Measurements from ENCODE around the gene APEX1. TPM values are rescaled to one million over a fixed set of nuclear protein-coding genes. Genes with fewer than 3 reads are reported as not detected.

Gene APEX1
- total RNA-seq: 100 to 1,000 TPM; 135 to 142 TPM

DNA sequence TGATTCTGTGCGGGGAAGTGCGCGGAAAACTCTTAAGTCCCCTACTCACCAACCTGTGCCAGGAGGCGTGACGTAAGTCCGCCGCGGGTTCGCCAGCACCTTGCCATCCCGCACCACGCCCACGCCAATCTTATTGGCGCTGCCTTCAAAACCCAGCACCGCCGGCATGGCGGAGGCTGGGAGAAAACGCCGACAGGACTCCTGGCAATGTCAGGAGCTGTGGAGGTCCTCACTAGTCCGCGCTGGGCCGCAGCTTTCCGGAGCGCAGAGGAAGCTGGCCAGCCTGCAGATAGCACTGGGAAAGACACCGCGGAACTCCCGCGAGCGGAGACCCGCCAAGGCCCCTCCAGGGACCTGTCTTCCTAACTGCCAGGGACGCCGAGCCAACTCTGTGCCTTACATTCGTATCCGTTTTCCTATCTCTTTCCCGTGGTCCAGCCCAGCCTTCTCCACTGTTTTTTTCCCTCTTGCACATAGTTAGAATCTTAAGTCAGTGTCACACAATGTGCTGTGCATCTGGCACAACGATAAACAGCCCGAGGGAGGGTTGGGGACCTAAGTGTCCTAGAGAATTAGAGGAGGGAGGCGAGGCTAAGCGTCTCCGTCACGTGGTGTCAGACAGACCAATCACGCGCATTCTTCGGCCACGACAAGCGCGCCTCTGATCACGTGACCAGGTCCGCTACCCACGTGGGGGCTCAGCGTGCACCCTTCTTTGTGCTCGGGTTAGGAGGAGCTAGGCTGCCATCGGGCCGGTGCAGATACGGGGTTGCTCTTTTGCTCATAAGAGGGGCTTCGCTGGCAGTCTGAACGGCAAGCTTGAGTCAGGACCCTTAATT is at the start of gene APEX1, which contains the start of gene OSGEP:
Gene APEX1, plus strand, starts transcription at position 711 of the 839 bp plus-strand sequence. CDS start 420 bp downstream, outside the sequence.
Gene OSGEP, minus strand, starts transcription at position 297 of the 839 bp plus-strand sequence. Its CDS starts 129 bp downstream, at position 168.
- Mint-ChIP-seq H3K27me3 (ENCODE audit: low read depth) (no peaks in the 10 kb centered on the region), H3K36me3 (ENCODE audit: low read depth) (peaks cover 31% of the 10 kb centered on the region), H3K4me1 (ENCODE audit: low read depth) (peaks cover 24% of the 10 kb centered on the region), H3K4me3 (peak within 1 kb of the TSS; percentile 36), H3K27ac (no peak within 1 kb of the TSS), H3K9me3 (ENCODE audit: insufficient read depth) (no peaks in the 10 kb centered on the region)
- DNase-seq: peak; percentile 99
- ChIA-PET POLR2A (interaction anchor here (0.6 to 3.6 kb wide), 13 partner anchors 9 to 983 kb away, joined by 3 to 32 read pairs (median 5); partner anchors contain the start of genes CCNB1IP1, PARP2, PNP and TEP1), CTCF (interaction anchor here (1.2 to 3.0 kb wide), 8 partner anchors 9 to 159 kb away, joined by 3 to 30 read pairs (median 6); no protein-coding TSS in a partner anchor)
- peak; percentile 90 for ATAC-seq

DNA sequence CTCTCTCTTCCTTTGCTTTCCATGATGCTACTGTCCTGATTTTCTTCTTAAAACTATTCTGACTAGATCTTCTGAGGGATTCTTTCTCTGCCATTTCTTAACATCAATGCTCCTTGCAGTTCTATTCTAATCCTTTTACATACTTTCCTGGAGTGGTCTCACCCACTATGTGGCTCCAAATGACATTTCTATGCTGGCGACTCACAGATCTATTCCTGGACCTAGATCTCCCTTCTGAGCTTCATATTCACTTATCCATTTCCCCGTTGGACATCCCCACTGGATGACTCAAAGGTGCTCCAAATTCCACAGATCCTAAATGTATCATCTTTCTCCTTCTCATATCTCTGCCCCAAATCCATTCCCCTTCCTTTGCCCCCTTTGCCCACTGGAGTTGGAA is 45.8 kb upstream of the APEX1 start:
- Mint-ChIP-seq H3K9me3 (ENCODE audit: insufficient read depth) (no peaks in the 10 kb centered on the region), H3K4me1 (ENCODE audit: low read depth) (peaks cover 37% of the 10 kb centered on the region), H3K4me3 (no peak overlapping the region), H3K27ac (no peak overlapping the region), H3K36me3 (ENCODE audit: low read depth) (peaks cover 39% of the 10 kb centered on the region), H3K27me3 (ENCODE audit: low read depth) (no peaks in the 10 kb centered on the region)
- ChIA-PET CTCF (no interaction called here), POLR2A (no interaction called here)
- DNase-seq (no peak), ATAC-seq (no peak)

DNA sequence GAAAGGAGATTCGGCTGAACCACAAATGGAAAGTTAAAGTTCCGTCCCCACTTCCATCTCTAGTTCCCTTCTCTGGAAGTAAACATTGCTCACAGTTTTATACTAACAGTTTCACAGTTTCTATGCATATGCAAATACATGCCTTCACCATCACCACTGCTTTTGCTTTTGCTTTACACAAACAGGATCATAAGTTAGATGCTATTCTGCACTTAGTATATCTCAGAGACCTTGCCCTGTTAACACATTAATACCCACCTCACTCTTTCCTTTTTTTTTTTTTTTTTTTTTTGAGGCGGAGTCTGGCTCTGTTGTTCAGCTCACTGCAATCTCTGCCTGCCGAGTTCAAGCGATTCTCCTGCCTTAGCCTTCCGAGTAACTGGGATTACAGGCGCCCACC is 42.6 kb upstream of the APEX1 start:
- CTCF ChIA-PET: interaction anchor here (0.7 to 4.3 kb wide), 5 partner anchors 49 to 200 kb away, joined by 3 to 53 read pairs (median 18); partner anchors contain the start of genes PARP2 and PIP4P1
- Mint-ChIP-seq H3K4me1 (ENCODE audit: low read depth) (peaks cover 41% of the 10 kb centered on the region), H3K27me3 (ENCODE audit: low read depth) (no peaks in the 10 kb centered on the region), H3K4me3 (peak overlapping the region; percentile 94), H3K27ac (peak overlapping the region; percentile 95), H3K36me3 (ENCODE audit: low read depth) (peaks cover 11% of the 10 kb centered on the region), H3K9me3 (ENCODE audit: insufficient read depth) (no peaks in the 10 kb centered on the region)
- POLR2A ChIA-PET: interaction anchor here (0.6 to 3.9 kb wide), 4 partner anchors 16 to 112 kb away, joined by 3 to 29 read pairs (median 13); partner anchors contain the start of genes APEX1 and OSGEP
- DNase-seq (no peak), ATAC-seq (peak; percentile 8)

DNA sequence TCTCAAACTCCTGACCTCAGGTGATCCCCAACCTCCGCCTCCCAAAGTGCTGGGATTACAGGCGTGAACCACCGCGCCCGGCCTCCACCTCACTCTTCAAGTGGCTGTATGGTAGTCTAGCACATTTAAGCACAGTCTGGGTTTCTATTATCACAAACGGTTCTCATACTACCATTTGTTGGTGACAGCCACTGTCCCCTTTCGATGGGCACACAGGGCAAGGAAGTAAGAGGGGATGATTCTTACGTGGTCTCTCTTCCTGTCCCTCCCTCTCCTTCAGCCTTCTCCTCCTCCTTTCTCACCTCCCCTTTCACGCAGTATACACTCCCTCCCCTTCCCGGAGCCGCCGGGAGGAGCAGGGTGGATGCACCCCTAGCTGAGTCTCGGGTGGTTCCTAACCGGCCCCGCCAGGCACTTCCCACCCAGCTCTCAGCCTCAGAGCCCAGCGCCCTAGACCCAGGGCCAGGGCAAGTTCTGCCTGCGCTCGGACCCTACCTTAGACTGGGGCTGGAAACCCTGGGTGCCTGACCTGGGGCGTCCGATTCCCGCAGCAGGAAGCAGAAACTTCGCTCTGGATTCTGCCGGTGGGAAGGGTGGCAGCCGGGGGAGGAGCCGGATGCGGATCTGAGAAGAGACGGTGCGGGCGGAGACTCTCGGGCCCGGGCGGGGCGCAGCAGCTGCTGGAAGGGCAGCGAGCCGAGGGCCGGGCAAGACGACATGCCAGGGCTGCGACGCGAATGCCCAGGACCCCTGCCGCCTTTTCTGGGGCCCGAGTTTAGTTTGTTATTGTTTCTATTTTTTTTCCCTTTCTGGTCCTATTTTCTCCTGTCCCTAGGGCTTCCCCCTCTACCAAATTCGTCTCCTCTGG is 41.9 kb upstream of the APEX1 start, which contains the start of gene TEP1:
Gene TEP1, minus strand, starts transcription at position 626 of the 868 bp plus-strand sequence. CDS start 5,062 bp downstream, outside the sequence.
- POLR2A ChIA-PET: interaction anchor here (1.0 to 3.9 kb wide), 8 partner anchors 15 to 268 kb away, joined by 3 to 29 read pairs (median 4); partner anchors contain the start of genes APEX1, OSGEP, PARP2 and PIP4P1
- H3K27me3 Mint-ChIP-seq (ENCODE audit: low read depth): no peaks in the 10 kb centered on the region
- peaks cover 4% of the 10 kb centered on the region for H3K36me3 Mint-ChIP-seq (ENCODE audit: low read depth)
- H3K4me1 Mint-ChIP-seq (ENCODE audit: low read depth): peaks cover 42% of the 10 kb centered on the region
- peak within 1 kb of the TSS; percentile 95 for H3K27ac Mint-ChIP-seq
- DNase-seq (peak; percentile 82), ATAC-seq (peak; percentile 92)
- peak within 1 kb of the TSS; percentile 94 for H3K4me3 Mint-ChIP-seq
- no peaks in the 10 kb centered on the region for H3K9me3 Mint-ChIP-seq (ENCODE audit: insufficient read depth)
- CTCF ChIA-PET: interaction anchor here (0.7 to 4.3 kb wide), 13 partner anchors 11 to 268 kb away, joined by 3 to 59 read pairs (median 17); partner anchors contain the start of genes PARP2, PIP4P1 and PNP

DNA sequence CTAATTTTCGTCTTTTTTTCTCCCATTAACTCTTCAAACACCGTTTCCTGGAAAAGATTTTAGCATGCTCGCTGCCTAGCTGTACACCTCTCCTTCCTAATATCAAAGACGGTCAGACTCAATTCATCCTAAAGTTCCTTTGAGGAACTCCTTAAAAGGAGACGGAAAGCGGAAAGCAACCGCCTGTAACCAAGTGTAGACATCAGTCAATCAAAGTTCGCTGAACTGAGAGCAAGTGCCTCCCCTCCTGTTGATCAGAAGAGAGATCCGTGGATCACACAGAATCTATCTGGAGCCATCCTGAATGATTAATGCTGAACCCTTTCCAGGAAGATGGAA is 41.3 kb upstream of the APEX1 start:
- peak; percentile 51 for DNase-seq
- H3K4me1 Mint-ChIP-seq (ENCODE audit: low read depth): peaks cover 42% of the 10 kb centered on the region

DNA sequence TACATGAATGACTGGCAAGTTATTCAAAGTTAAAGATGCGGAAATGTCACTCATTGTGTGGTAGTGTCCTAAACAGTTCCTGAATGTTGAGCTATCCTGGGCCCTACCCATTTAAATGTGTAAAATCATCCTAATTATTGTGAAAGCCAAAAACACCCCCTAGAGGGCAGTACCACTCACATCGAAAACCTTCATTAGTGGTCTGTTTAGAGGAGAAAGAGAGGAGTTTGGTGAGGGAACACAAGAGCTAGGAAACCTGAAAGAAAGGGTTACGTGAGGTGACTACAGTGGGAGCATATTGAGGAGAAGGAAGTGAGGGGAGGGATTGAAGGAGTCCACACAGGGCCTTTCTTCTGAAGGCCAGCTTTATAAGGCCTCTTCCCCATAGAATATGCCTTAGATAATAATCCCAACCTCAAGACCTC is 39.2 kb upstream of the APEX1 start:
- POLR2A ChIA-PET: interaction anchor here (0.6 to 3.9 kb wide), 7 partner anchors 9 to 110 kb away, joined by 3 to 29 read pairs (median 4); partner anchors contain the start of genes APEX1, OSGEP and TTC5
- Mint-ChIP-seq H3K36me3 (ENCODE audit: low read depth) (no peaks in the 10 kb centered on the region), H3K4me1 (ENCODE audit: low read depth) (peaks cover 37% of the 10 kb centered on the region), H3K4me3 (no peak overlapping the region), H3K9me3 (ENCODE audit: insufficient read depth) (no peaks in the 10 kb centered on the region), H3K27ac (peak overlapping the region; percentile 40), H3K27me3 (ENCODE audit: low read depth) (no peaks in the 10 kb centered on the region)
- peak; percentile 52 for ATAC-seq
- CTCF ChIA-PET: interaction anchor here (0.6 to 4.3 kb wide), 40 partner anchors 9 to 207 kb away, joined by 3 to 59 read pairs (median 5); partner anchors contain the start of genes APEX1, CCNB1IP1, KLHL33 and OSGEP
- DNase-seq: peak; percentile 69

More for the DNA sequence above, 41.3 kb upstream of the APEX1 start:
- POLR2A ChIA-PET: interaction anchor here (1.0 to 3.9 kb wide), 8 partner anchors 8 to 267 kb away, joined by 3 to 29 read pairs (median 4); partner anchors contain the start of genes APEX1, OSGEP, PARP2 and PIP4P1
- Mint-ChIP-seq H3K4me3 (peak overlapping the region; percentile 94), H3K27ac (peak overlapping the region; percentile 95), H3K27me3 (ENCODE audit: low read depth) (no peaks in the 10 kb centered on the region), H3K9me3 (ENCODE audit: insufficient read depth) (no peaks in the 10 kb centered on the region), H3K36me3 (ENCODE audit: low read depth) (no peaks in the 10 kb centered on the region)
- peak; percentile 53 for ATAC-seq
- CTCF ChIA-PET: interaction anchor here (0.7 to 4.3 kb wide), 12 partner anchors 11 to 268 kb away, joined by 3 to 59 read pairs (median 18); partner anchors contain the start of genes CCNB1IP1, PARP2, PIP4P1 and PNP

DNA sequence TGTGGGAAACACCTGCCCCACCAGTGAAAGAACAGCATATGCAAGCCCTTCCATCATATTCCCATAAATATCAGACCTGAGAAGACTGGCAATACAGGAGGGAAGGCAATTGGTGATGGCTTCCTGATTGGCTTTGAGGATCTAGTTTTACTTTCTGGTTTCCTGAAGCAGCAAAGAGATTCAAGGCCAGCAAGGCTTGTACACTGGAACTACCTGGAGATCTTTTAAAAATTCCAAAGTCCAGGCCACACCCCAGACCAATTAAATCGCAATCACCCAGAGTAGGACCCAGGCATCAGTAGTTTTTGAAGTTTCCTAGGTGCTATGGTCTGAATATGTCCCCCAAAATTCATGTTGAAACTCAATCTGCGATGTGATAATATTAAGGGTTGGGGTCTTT is 38.8 kb upstream of the APEX1 start:
- H3K27me3 Mint-ChIP-seq (ENCODE audit: low read depth): no peaks in the 10 kb centered on the region
- ChIA-PET POLR2A (interaction anchor here (0.6 to 3.9 kb wide), 7 partner anchors 8 to 110 kb away, joined by 3 to 29 read pairs (median 4); partner anchors contain the start of genes APEX1, OSGEP and TTC5), CTCF (interaction anchor here (0.6 to 4.3 kb wide), 34 partner anchors 8 to 197 kb away, joined by 3 to 59 read pairs (median 6); partner anchors contain the start of genes APEX1, KLHL33, OSGEP and PARP2)
- H3K36me3 Mint-ChIP-seq (ENCODE audit: low read depth): no peaks in the 10 kb centered on the region
- DNase-seq (no peak), ATAC-seq (no peak)
- H3K4me3 Mint-ChIP-seq: no peak overlapping the region
- peak overlapping the region; percentile 40 for H3K27ac Mint-ChIP-seq
- H3K4me1 Mint-ChIP-seq (ENCODE audit: low read depth): peaks cover 34% of the 10 kb centered on the region
- no peaks in the 10 kb centered on the region for H3K9me3 Mint-ChIP-seq (ENCODE audit: insufficient read depth)

DNA sequence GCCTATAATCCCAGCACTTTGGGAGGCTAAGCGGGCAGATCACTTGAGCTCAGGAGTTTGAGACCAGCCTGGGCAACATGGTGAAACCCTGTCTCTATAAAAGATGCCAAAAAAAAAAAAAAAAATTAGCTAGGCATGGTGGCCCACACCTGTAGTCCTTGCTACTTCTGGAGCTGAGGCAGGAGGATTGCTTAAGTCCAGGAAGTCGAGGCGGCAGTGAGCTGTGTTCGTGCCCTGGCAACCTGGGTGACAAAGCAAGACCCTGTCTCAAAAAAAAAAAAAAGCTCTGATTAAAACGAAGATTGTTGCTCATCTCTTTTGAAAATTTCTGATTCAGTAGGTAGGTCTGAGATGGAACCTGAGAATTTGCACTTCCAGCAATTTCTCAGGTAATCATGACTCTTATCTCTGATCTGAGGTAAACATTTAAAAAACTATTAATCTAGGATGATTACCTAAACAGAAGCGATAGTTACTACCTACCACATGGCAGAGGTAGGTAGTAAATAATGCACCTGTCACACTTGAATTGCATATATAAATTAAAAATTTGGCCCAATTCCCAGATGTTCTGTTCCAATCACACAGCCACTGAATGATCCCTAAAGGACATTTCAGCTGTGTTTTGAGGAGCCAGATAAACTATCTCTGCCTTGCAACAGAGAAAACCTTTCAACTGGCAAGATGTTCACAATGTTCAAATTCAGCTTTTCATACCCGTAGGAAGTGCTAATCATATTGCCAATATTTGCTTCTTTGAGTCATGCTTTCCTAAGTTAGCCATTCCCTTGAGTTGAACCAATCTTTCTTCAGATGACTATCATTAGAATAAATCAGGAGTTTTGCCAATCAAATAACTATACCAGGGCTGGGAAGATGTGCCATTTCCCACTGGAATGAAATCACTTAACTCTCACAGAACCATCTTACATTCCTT is 37.5 kb upstream of the APEX1 start:
- no peak for DNase-seq
- no peaks in the 10 kb centered on the region for H3K27me3 Mint-ChIP-seq (ENCODE audit: low read depth)
- H3K27ac Mint-ChIP-seq: no peak overlapping the region
- H3K9me3 Mint-ChIP-seq (ENCODE audit: insufficient read depth): no peaks in the 10 kb centered on the region
- no peak overlapping the region for H3K4me3 Mint-ChIP-seq
- peaks cover 25% of the 10 kb centered on the region for H3K4me1 Mint-ChIP-seq (ENCODE audit: low read depth)
- H3K36me3 Mint-ChIP-seq (ENCODE audit: low read depth): no peaks in the 10 kb centered on the region
- POLR2A ChIA-PET: interaction anchor here (0.7 kb wide), 1 partner anchor 44 kb away, joined by 3 read pairs; the partner anchor contains the start of gene PIP4P1
- no peak for ATAC-seq
- CTCF ChIA-PET: interaction anchor here (0.7 to 1.8 kb wide), 8 partner anchors 12 to 192 kb away, joined by 3 to 10 read pairs (median 3); partner anchors contain the start of genes APEX1 and OSGEP

DNA sequence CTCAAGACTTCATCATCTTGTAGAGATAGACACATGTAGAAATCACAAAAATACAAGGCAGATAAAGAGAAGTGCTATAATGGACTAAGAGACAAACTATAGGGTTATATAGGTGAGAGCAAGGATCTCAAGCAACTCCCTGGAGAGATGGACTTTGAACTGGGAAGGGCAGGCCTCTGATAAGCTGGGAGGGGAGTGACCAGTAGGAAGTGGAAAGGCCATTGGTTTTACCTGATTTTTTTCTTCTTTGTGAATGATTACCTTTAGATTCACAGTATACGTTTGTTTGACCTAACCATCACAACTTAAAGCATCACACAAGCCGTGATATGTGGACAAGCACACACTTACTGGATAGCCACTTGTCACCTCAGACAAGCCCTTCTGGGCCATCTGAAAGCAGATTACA is 36.5 kb upstream of the APEX1 start:
- Mint-ChIP-seq H3K36me3 (ENCODE audit: low read depth) (no peaks in the 10 kb centered on the region), H3K4me1 (ENCODE audit: low read depth) (peaks cover 28% of the 10 kb centered on the region), H3K9me3 (ENCODE audit: insufficient read depth) (no peaks in the 10 kb centered on the region), H3K27ac (no peak overlapping the region), H3K27me3 (ENCODE audit: low read depth) (no peaks in the 10 kb centered on the region), H3K4me3 (no peak overlapping the region)
- ChIA-PET POLR2A (no interaction called here), CTCF (interaction anchor here (0.6 to 1.4 kb wide), 2 partner anchors 75 to 596 kb away, joined by 3 read pairs; no protein-coding TSS in a partner anchor)
- ATAC-seq: no peak
- DNase-seq: no peak

DNA sequence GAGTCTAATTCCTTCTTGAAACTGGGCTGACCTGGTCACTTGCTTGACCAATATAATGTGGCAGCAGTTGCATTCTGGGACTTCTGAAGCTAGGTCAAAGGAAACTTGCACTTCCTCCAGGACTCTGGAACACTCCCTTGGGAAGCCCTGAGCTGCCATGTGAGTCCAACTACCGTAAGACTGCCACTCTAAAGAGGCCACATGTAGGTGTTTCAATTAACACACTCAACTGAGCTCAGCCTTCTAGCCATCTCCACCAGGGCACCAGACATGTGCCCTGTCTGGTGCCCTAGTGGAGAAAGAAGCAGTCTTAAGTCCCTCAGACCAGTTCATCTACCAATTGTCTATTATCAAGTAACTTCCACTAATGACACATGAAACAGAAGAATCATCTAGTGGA is 35.6 kb upstream of the APEX1 start:
- CTCF ChIA-PET: interaction anchor here (0.9 kb wide), 1 partner anchor 29 kb away, joined by 3 read pairs; no protein-coding TSS in a partner anchor
- POLR2A ChIA-PET: no interaction called here
- no peak overlapping the region for H3K27ac Mint-ChIP-seq
- H3K4me3 Mint-ChIP-seq: no peak overlapping the region
- no peaks in the 10 kb centered on the region for H3K9me3 Mint-ChIP-seq (ENCODE audit: insufficient read depth)
- H3K4me1 Mint-ChIP-seq (ENCODE audit: low read depth): peaks cover 19% of the 10 kb centered on the region
- ATAC-seq: no peak
- no peaks in the 10 kb centered on the region for H3K27me3 Mint-ChIP-seq (ENCODE audit: low read depth)
- DNase-seq: no peak
- H3K36me3 Mint-ChIP-seq (ENCODE audit: low read depth): no peaks in the 10 kb centered on the region

Measured in activated CD8-positive, alpha-beta T cell treated with anti-CD3 and anti-CD28 coated beads, Interleukin-2, amount 10 ng/mL, durations not matched to agents 7 days and 5 days (primary cell).